ENCODE measurements around the gene AAK1.

The AAK1 gene

DNA sequence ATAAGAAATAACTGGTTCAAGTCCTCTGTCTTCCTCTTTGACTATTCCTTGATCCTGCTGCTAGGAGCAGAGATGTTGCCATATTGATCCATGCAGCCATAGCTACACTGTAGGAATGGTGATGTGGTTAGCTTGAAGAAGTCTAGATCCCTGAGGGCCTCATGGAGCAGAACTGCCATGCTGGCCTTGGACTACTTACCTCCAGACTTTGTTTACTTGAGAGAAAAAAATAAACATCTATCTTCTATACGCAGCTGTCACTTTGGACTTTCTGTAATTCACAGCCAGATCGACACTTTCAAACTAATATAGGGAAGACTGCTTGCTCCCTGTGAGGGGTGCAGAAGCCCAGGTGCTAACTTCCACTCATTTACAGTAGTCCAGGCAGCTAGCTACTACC, 121.8 kb downstream of the AAK1 start:
- DNase-seq = no peak

- no peak for DNase-seq
Observed at GRCh38 chr2:69518841-69519240, 124.7 kb downstream of the AAK1 start.

DNA sequence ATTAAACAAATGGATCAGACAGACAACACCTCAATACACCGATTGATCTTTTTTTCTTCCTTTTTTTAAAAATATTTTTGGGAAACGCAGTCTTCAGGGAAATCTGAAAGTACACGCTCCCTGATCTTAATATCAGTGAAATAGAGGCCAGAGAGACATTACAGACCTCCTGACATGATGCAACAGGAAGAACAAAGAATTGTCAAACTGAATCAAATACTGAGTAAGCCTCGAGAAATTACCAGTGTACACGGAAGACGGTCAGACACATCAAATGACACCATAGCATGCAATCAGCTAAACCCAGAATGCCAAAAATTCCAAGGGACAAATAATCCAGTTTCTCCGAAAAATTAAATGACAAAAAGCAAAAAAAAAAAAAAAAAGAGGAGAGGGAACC, 126.1 kb downstream of the AAK1 start:
- DNase-seq = no peak

- no peak for DNase-seq
Observed at GRCh38 chr2:69514819-69515218, 128.7 kb downstream of the AAK1 start.

- no peak for DNase-seq
Observed at GRCh38 chr2:69514406-69514805, 129.1 kb downstream of the AAK1 start.

DNA sequence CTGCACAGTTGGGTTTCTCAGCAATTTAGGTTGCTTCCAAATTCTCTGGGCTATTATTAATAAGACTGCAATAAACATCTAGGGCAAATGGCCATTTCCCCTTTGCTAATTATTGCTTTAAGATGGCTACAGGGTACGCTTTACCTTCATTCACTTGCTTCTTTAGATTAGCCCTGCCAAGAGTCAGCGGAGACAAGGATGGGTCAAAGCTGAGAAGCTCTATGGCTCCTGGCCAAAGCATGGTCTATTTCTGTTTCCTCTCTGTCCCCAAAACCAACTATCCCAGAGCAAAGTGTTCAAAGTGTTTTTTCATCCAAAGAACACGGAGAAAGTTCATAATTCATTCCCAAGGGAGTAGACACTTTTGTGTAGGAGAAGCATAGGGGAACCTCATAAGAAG, 131.1 kb downstream of the AAK1 start:
- no peak for DNase-seq

- no peak for DNase-seq
Observed at GRCh38 chr2:69510204-69510603, 133.3 kb downstream of the AAK1 start.

DNA sequence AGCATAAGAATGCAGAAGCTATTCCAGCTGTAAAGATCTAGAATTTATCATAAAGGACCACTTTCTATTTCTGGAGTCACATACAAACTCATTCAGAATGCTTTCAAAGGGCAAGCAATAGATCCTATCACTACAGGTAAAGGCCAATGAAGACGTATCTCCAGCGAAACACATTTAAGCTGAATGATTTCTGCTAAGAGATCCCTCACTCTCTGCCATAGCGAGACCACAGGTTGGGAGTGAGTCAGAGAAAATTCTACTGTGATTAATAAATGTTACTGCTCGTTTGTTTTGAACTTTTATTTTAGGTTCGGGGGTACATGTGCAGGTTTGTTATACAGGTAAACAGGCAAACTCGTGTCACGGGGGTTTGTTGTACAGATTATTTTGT, 133.8 kb downstream of the AAK1 start:
- DNase-seq = no peak

DNA sequence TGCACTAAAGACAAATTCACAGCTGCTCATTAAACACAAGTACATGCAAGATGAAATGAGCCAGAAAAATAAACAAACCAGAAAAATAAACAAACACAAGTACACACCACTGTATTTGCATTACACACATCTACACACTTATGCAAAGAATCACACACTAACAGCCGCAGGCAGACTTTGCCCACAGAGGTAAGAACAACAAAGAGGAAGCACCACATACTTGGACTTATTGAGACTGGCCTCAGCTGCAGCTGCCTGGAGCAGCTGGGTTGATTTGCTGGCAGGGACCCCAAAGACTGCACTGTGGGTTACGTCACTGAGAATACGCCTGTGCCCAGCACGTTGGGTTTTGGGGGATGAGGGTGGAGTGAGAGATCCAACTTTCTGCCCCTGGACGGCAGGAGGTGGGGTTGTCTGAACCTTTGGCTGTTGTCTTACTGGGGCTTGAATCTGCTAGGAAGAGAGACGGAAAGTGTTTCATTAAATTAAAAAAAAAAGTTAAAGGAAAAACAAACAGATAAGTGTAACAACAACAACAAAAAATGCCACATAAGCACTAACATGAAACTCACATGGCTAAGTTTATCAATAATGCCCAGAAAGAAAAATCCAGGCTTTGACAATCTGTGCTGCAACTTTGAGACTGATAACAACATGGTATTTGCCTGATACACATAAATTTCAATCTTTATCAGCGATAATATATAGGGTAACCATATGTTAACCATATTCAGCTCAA, 134.4 kb downstream of the AAK1 start:
- no peak for DNase-seq

DNA sequence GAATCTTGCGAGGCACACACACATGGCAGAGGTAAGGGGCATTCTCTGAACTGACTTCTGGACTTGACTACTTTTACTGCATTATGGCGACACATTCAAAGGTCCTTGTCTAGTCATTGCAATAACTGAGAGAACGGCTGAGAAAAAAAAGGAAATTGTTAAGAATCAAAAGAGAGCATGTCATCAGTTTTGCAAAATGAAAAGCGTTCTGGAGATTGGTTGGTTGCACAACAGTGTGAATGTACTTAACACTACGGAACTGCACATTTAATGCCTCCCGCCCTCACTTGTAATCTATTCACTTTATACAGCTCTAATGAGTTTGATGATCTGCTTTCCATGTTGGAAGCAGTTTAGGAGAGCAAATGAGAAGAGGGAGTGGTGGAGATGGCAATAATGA, 137.8 kb downstream of the AAK1 start:
- no peak for DNase-seq

- no peak for DNase-seq
Observed at GRCh38 chr2:69501301-69501700, 142.2 kb downstream of the AAK1 start.

GRCh38 chr2:69499966-69500365, 143.6 kb downstream of the AAK1 start:
- DNase-seq = no peak

DNA sequence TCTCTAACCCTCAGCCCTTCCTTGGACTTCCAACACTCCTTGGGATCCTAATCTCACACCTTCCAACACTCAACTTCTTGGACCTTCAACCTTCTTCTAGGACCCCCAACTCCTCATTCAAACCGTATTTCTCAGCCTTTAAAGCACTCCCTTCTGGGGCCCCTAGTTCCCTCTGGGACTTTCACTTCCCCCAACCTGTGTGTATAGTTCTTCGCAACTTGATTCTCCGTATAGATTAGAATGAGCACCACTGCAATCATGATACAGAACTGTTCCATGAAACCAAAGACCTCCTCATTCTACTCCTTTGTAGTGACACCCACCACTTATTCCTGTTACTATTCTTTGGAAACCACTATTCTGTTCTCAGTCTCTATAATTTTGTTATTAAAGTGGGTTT, 144.3 kb downstream of the AAK1 start:
- no peak for DNase-seq

DNA sequence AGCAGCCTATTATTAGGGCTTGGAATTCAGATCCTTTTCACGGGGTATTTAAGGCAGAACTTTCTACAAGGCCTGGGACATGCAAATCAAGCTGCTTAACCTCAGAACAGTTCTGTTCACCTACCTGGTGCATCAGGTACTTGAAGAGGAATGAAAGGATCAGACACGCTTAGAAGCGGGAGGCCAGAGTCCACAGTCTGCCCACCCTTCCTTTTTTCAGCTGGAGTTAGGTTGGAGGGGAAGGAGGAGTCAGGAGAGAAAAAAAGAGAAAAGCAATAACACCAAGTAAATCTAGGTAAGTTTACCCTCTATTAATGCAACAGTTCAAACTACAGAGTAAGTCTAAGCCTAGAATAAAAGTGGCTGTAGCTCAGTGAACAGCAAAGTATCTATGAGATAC, 147.7 kb downstream of the AAK1 start:
- DNase-seq = no peak

DNA sequence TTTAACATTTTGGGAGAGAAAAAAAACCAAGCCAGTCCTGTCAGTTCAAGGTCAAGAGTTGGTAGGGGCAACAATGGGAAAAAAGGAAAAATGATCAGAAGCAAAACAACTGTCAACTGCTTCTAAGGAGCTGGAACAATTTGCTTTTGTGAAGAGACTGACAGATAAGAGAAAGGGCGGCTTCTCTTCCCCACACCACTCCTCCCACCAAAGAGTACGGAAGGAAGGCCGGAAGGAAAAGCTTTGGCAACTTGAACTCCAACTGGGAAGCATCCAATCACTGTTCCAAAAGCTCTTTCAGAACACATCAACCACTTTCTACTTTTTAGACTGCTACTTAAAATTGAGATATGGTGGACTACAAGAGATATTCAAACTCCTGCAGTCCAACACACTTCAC, 148.5 kb downstream of the AAK1 start:
- DNase-seq = no peak

DNA sequence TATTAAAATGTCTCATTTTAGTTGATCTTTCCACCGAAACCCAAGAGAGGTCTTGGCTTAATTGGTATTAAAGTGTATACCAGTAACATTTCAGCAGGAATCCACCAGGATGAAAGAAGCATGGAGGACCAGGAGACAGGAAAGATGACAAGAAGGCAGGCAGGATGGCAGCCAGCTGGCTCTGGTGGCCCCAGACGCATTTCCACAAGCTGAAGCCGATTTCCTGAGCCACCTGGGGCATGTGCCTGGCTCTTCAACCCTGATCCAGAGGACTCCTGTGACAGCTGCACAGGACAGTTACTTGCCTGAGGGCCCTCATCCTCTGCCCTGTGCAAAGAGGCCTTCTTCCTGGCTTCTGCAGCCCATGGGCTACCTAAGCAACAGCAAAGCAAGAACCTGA, 149.4 kb downstream of the AAK1 start:
- no peak for DNase-seq

GRCh38 chr2:69493268-69493667, 150.3 kb downstream of the AAK1 start:
- DNase-seq = no peak

- no peak for DNase-seq
Observed at GRCh38 chr2:69491864-69492263, 151.7 kb downstream of the AAK1 start.

- no peak for DNase-seq
Observed at GRCh38 chr2:69490486-69490885, 153.1 kb downstream of the AAK1 start.

GRCh38 chr2:69489793-69490192, 153.7 kb downstream of the AAK1 start:
- DNase-seq = no peak

- DNase-seq = no peak
Observed at GRCh38 chr2:69483696-69484095, 159.8 kb downstream of the AAK1 start.

GRCh38 chr2:69483024-69483423, 160.5 kb downstream of the AAK1 start:
- DNase-seq = no peak

DNA sequence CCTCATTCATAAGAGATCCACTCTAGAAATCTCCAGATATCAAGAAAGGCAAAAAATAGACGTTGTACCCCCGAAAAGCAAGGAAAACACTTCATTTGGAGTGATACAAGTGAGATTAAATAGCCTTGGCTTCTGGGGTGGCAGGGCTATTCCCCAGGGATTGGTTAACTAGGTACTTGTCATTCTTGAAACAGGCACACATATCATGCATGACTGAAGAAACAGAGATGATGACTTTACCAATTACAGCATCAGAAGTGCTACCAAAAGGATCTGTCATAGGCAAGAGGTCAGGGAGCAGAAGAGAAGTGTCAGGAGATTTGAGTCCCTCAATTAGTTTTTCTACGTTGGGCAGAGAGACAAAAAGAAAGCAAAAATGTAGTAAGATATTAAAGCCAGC, 161.1 kb downstream of the AAK1 start:
- DNase-seq = no peak

GRCh38 chr2:69481421-69481820, 162.1 kb downstream of the AAK1 start:
- DNase-seq = no peak

DNA sequence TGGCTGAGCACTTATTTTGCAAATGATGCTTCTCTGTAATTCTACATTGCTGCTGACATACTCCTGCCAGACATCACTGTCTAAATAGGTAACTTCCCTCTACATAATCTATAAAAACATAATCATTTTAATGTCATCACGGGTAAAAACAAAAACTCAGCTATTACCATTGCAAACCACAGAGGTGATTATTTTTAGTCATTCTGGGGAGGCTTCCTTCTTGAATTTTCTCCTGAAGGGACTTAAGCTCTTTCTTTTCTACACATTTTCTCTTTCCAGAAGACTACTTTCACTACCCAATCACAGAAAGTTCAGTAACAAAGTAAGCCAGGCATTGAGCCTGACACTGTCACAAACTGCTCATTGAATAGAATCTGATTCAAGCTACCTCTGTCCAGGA, 165.9 kb downstream of the AAK1 start:
- no peak for DNase-seq

DNA sequence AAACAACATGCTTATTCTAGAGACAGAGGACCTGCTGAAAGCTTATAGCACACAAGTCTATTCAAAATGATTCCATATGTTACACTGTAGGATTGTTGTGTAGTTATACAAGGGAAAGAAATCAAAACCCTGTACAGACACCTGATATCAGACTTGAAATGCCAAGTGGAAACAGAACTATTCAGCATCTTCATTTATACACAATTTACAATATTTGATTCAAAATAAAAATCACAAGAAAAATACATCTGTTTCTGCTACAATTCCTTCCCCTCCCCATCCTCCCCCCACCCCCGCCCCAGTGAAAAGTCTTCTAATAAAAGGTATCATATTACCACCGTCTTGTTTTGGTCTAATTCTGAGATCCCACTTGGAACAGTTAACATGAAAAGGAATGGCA, 168.9 kb downstream of the AAK1 start:
- DNase-seq = no peak

Measured in GDM1 (cell line).